ENCODE measurements around the gene SLC39A7. TPM values are rescaled to one million over a fixed set of nuclear protein-coding genes. Genes with fewer than 3 reads are reported as not detected.

The SLC39A7 gene
- polyA plus RNA-seq, 1 experiment = 129 TPM

GRCh38 chr6:33170176-33171015 is 30.3 kb upstream of the SLC39A7 start:
- POLR2A ChIA-PET = no interaction called here
- Histone ChIP-seq H3K4me3 (ENCODE audit: low read depth, low read length) (no peak overlapping the region), H3K27ac (ENCODE audit: low read depth, low read length) (no peak overlapping the region), H3K27me3 (ENCODE audit: control insufficient read depth, insufficient read depth, low read length) (peaks cover 16% of the 10 kb centered on the region), H3K9me3 (ENCODE audit: control insufficient read depth, insufficient read depth, low read length) (no peaks in the 10 kb centered on the region; the same call in 1 of the 2 replicates)
- no peak for DNase-seq (ENCODE audit: low read depth, low spot score)
- TF ChIP-seq CTCF (IDR thresholded peaks at IDR 0.05; ENCODE audit: low read depth, low read length) = no peak
- CTCF ChIA-PET = no interaction called here

- no peak for TF ChIP-seq CTCF (IDR thresholded peaks at IDR 0.05; ENCODE audit: low read depth, low read length)
- Histone ChIP-seq H3K27me3 (ENCODE audit: control insufficient read depth, insufficient read depth, low read length) (peaks cover 21% of the 10 kb centered on the region), H3K4me3 (ENCODE audit: low read depth, low read length) (no peak overlapping the region), H3K9me3 (ENCODE audit: control insufficient read depth, insufficient read depth, low read length) (no peaks in the 10 kb centered on the region; the same call in 1 of the 2 replicates), H3K27ac (ENCODE audit: low read depth, low read length) (no peak overlapping the region)
- ChIA-PET CTCF (interaction anchor here (1.3 to 1.4 kb wide), 3 partner anchors 12 to 156 kb away, joined by 4 to 15 read pairs (median 6); no protein-coding TSS in a partner anchor), POLR2A (no interaction called here)
- no peak for DNase-seq (ENCODE audit: low read depth, low spot score)
Measured at GRCh38 chr6:33171016-33171879, 29.4 kb upstream of the SLC39A7 start.

GRCh38 chr6:33171880-33172687 is 28.6 kb upstream of the SLC39A7 start:
- Histone ChIP-seq H3K9me3 (ENCODE audit: control insufficient read depth, insufficient read depth, low read length) (no peaks in the 10 kb centered on the region; the same call in 1 of the 2 replicates), H3K27me3 (ENCODE audit: control insufficient read depth, insufficient read depth, low read length) (peaks cover 19% of the 10 kb centered on the region), H3K4me3 (ENCODE audit: low read depth, low read length) (no peak overlapping the region), H3K27ac (ENCODE audit: low read depth, low read length) (no peak overlapping the region)
- ChIA-PET POLR2A (no interaction called here), CTCF (interaction anchor here (0.6 to 1.7 kb wide), 12 partner anchors 12 to 287 kb away, joined by 3 to 15 read pairs (median 4); partner anchors contain the start of gene HLA-DMA)
- TF ChIP-seq CTCF (IDR thresholded peaks at IDR 0.05; ENCODE audit: low read depth, low read length) = no peak
- no peak for DNase-seq (ENCODE audit: low read depth, low spot score)

GRCh38 chr6:33172688-33173534 is 27.8 kb upstream of the SLC39A7 start:
- no peak overlapping the region for H3K27ac ChIP-seq (ENCODE audit: low read depth, low read length)
- H3K9me3 ChIP-seq (ENCODE audit: control insufficient read depth, insufficient read depth, low read length) = no peaks in the 10 kb centered on the region; the same call in 1 of the 2 replicates
- no peak for DNase-seq (ENCODE audit: low read depth, low spot score)
- TF ChIP-seq CTCF (IDR thresholded peaks at IDR 0.05; ENCODE audit: low read depth, low read length) = peak; percentile 78
- no peak overlapping the region for H3K4me3 ChIP-seq (ENCODE audit: low read depth, low read length)
- peaks cover 19% of the 10 kb centered on the region for H3K27me3 ChIP-seq (ENCODE audit: control insufficient read depth, insufficient read depth, low read length)
- CTCF ChIA-PET = interaction anchor here (0.6 to 1.7 kb wide), 16 partner anchors 11 to 287 kb away, joined by 3 to 15 read pairs (median 4); partner anchors contain the start of gene HLA-DMA
- POLR2A ChIA-PET = no interaction called here

Data from AG04450 (cell line).